HCT116 (cell line): ENCODE results near the gene SLC6A18.

Experiments
- CBX3 ChIP-seq: IDR thresholded peaks from 2 replicates; pipeline ENCODE4 v1.6.1; 2012; ENCODE audit warnings: low read depth
- CEBPB ChIP-seq: IDR thresholded peaks from 2 replicates; pipeline ENCODE4 v1.6.1; 2012; ENCODE audit warnings: low read depth
- EGR1 ChIP-seq: IDR thresholded peaks from 2 replicates; pipeline ENCODE4 v1.6.1; 2012; ENCODE audit warnings: low read depth
- EZH2 ChIP-seq: fragments of 200-600 bp; sonication (generic); IDR thresholded peaks from 2 replicates; pipeline ENCODE4 v1.6.1; 2017; ENCODE audit warnings: antibody characterized with exemption, mixed run types
- EZH2phosphoT487 ChIP-seq: fragments of 200-600 bp; IDR thresholded peaks from 2 replicates; pipeline ENCODE4 v1.6.1; 2018; ENCODE audit warnings: antibody characterized with exemption, borderline replicate concordance
- POLR2A ChIP-seq: IDR thresholded peaks from 2 replicates; pipeline ENCODE4 v1.7.0; 2011; ENCODE audit warnings: borderline replicate concordance; ENCODE audit not compliant: insufficient read depth, insufficient read length; ENCODE audit errors: extremely low read depth
- POLR2AphosphoS5 ChIP-seq: IDR thresholded peaks from 2 replicates; pipeline ENCODE4 v1.6.1; 2011; ENCODE audit warnings: mild to moderate bottlenecking, low read depth, low read length, moderate library complexity
- RAD21 ChIP-seq: IDR thresholded peaks from 2 replicates; pipeline ENCODE4 v1.6.1; 2012; ENCODE audit warnings: low read depth, mild to moderate bottlenecking
- TF ChIP-seq, protein P1 (sequence below), 3 experiments: fragments of 200-600 bp in 1 of 3; sonication (generic) in 1 of 3; IDR thresholded peaks in 2 of 3; conservative IDR thresholded peaks in 1 of 3; 2 replicates each; pipeline ENCODE4 v1.5.1; 2012 to 2017; ENCODE audit warnings: low read depth in 2 of 3, low read length in 2 of 3, antibody characterized with exemption in 1 of 3, borderline replicate concordance in 1 of 3, control low read depth in 1 of 3, mild to moderate bottlenecking in 1 of 3, mixed read lengths in 1 of 3, mixed run types in 1 of 3, moderate library complexity in 1 of 3; ENCODE audit not compliant: insufficient read depth in 1 of 3
- TF ChIP-seq, protein P2 (sequence below): IDR thresholded peaks from 2 replicates; pipeline ENCODE4 v1.6.1; 2012
- TF ChIP-seq, protein P3 (sequence below): IDR thresholded peaks from 2 replicates; pipeline ENCODE4 v1.6.1; 2011; ENCODE audit warnings: mild to moderate bottlenecking, low read length, moderate library complexity; ENCODE audit not compliant: insufficient replicate concordance; ENCODE audit errors: extremely low read depth

DNA sequence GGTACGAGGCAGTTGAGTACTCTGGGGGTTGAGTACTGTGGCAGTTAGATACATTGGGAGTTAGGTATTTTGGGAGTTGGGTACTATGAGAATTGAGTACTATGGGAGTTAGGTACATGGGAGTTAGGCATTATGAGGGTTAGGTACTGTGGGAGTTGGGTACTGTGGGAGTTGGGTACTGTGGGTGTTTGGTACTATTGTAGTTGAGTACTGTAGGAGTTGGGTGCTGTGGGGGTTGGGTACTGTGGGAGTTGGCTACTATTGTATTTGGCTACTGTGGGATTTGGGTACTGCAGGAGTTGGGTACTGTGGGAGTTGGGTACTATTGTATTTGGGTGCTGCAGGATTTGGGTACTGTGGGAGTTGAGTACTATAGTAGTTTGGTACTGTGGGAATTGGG is 28.6 kb upstream of the SLC6A18 start:
- TF ChIP-seq, protein P1, sequence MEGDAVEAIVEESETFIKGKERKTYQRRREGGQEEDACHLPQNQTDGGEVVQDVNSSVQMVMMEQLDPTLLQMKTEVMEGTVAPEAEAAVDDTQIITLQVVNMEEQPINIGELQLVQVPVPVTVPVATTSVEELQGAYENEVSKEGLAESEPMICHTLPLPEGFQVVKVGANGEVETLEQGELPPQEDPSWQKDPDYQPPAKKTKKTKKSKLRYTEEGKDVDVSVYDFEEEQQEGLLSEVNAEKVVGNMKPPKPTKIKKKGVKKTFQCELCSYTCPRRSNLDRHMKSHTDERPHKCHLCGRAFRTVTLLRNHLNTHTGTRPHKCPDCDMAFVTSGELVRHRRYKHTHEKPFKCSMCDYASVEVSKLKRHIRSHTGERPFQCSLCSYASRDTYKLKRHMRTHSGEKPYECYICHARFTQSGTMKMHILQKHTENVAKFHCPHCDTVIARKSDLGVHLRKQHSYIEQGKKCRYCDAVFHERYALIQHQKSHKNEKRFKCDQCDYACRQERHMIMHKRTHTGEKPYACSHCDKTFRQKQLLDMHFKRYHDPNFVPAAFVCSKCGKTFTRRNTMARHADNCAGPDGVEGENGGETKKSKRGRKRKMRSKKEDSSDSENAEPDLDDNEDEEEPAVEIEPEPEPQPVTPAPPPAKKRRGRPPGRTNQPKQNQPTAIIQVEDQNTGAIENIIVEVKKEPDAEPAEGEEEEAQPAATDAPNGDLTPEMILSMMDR (IDR thresholded peaks at IDR 0.05 in 2 of 3, conservative IDR thresholded peaks at IDR 0.05 in 1 of 3; ENCODE audit: borderline replicate concordance in 1 of 3, insufficient read depth in 1 of 3, low read depth in 2 of 3, low read length in 2 of 3), result no peak
- TF ChIP-seq, protein P2, sequence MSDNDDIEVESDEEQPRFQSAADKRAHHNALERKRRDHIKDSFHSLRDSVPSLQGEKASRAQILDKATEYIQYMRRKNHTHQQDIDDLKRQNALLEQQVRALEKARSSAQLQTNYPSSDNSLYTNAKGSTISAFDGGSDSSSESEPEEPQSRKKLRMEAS, result no peak
- TF ChIP-seq POLR2A (no peak), POLR2AphosphoS5 (no peak), EZH2 (no peak), EZH2phosphoT487 (no peak), RAD21 (no peak), CEBPB (no peak), EGR1 (no peak), CBX3 (no peak)
- TF ChIP-seq, protein P3, sequence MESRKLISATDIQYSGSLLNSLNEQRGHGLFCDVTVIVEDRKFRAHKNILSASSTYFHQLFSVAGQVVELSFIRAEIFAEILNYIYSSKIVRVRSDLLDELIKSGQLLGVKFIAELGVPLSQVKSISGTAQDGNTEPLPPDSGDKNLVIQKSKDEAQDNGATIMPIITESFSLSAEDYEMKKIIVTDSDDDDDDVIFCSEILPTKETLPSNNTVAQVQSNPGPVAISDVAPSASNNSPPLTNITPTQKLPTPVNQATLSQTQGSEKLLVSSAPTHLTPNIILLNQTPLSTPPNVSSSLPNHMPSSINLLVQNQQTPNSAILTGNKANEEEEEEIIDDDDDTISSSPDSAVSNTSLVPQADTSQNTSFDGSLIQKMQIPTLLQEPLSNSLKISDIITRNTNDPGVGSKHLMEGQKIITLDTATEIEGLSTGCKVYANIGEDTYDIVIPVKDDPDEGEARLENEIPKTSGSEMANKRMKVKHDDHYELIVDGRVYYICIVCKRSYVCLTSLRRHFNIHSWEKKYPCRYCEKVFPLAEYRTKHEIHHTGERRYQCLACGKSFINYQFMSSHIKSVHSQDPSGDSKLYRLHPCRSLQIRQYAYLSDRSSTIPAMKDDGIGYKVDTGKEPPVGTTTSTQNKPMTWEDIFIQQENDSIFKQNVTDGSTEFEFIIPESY, result no peak
